ENCODE measurements around the gene MSX2. TPM values are rescaled to one million over a fixed set of nuclear protein-coding genes. Genes with fewer than 3 reads are reported as not detected.

MSX2 gene
- total RNA-seq, 5 donors from 2014 or later (not counting 1 experiment from before 2014, with no cell fraction given): not detected

DNA sequence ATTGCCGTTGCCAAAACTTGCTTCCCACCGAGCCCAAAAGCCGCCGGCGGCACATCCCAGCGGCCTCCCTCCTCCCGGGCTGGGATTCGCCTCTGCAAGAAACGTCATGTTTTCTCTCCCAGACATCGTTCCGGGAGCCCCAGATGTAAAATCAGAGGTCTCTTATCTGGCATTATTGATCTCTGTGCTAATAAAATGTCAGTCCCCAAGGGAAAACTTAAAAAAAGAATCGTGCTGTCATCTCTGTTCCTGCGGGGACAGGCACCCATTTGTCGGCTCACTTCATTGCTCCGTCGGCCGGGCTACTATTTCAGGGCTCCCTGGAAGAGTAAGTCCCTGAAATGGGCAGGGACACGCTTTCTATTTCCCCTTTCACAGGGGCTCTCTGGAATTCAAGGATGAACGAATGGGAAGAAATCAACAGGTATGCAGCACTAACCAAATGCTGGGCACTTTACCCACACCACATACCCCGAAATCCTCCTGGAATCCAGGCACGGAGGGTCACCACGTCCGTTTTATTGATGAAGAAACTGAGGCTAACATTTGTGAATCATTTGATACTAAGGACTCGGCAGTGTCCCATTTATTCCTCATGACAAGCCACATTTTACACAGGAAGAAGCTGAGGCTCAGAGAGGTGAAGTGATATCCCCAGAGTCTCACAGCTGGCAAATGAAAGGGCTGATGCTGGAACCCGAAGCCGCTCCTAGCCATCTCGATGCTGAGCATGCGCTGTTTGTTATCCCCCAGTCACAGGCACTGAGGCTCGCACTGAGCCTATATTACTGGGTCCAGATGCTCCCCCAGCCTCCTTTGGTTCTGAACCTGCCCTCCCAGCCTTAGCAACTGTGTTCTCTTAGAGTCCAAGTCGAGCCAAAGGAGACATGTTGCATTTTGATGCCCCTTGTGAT, 35.7 kb upstream of the MSX2 start:
- POLR2A ChIA-PET: interaction anchor here in 1 of 2 donors (0.5 kb wide), 1 partner anchor 206 kb away, joined by 6 read pairs; no protein-coding TSS in a partner anchor
- no peaks in the 10 kb centered on the region for H3K36me3 Mint-ChIP-seq

DNA sequence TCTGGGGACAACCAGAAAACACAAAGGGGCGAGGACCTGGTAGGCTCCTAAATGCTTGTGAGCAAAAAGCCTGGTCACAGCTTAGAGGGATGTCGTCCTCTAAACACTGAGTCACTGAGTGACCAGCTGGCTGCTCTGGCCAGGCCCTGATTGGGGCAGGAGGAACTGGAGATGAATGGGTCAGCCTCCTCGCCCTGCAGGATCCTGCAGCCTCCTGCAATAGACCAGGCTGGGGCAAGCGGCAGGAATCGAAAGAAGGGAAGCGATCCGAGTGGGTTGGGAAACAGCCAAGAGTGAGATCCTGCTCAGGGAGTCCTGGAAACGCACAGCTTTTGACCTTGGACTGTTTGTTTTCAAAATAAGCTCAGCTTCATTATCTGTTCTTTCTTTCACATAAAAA, 34.1 kb upstream of the MSX2 start:
- ChIA-PET POLR2A (no interaction called here), CTCF (no interaction called here)
- no peaks in the 10 kb centered on the region for H3K9me3 Mint-ChIP-seq
- DNase-seq (no peak), ATAC-seq (replicated peaks in 1 of 4) (no peak)
- H3K4me1 Mint-ChIP-seq: peaks cover 15 to 24% (median 17%) of the 10 kb centered on the region in 3 donors
- H3K36me3 Mint-ChIP-seq: no peaks in the 10 kb centered on the region
- no peaks in the 10 kb centered on the region for H3K9me3 ChIP-seq
- WGBS (ENCODE audit: insufficient coverage): 21% methylated on average over 7 of the region's 8 CpGs
- no peak overlapping the region for H3K4me3 Mint-ChIP-seq
- H3K27me3 ChIP-seq (replicated peaks in 1 of 2; ENCODE audit: control insufficient read depth in 2 of 2, extremely low read depth in 1 of 2, insufficient read depth in 2 of 2, low read length in 1 of 2): peaks cover 11 to 56% of the 10 kb centered on the region in 2 experiments
- no peaks in the 10 kb centered on the region for H3K36me3 ChIP-seq (ENCODE audit: control insufficient read depth in 2 of 2, extremely low read depth in 1 of 2, insufficient read depth in 1 of 2, low read length in 1 of 2)
- no peak overlapping the region for H3K27ac ChIP-seq (ENCODE audit: low read length)
- peaks cover 0 to 4% of the 10 kb centered on the region in 2 experiments for H3K4me1 ChIP-seq (ENCODE audit: control insufficient read depth in 1 of 2, extremely low read depth in 1 of 2, insufficient read depth in 2 of 2, low read length in 2 of 2)
- no peak overlapping the region for H3K4me3 ChIP-seq (ENCODE audit: control insufficient read depth in 1 of 2, extremely low read depth in 1 of 2, low read length in 1 of 2)
- H3K27me3 Mint-ChIP-seq: peaks cover 47 to 68% of the 10 kb centered on the region in 2 donors
- no peak overlapping the region for H3K27ac Mint-ChIP-seq

More for the DNA sequence above, 35.7 kb upstream of the MSX2 start:
- Histone ChIP-seq H3K27me3 (replicated peaks in 1 of 2; ENCODE audit: control insufficient read depth in 2 of 2, extremely low read depth in 1 of 2, insufficient read depth in 2 of 2, low read length in 1 of 2) (peaks cover 11 to 42% of the 10 kb centered on the region in 2 experiments), H3K36me3 (ENCODE audit: control insufficient read depth in 2 of 2, extremely low read depth in 1 of 2, insufficient read depth in 1 of 2, low read length in 1 of 2) (no peaks in the 10 kb centered on the region), H3K4me1 (ENCODE audit: control insufficient read depth in 1 of 2, extremely low read depth in 1 of 2, insufficient read depth in 2 of 2, low read length in 2 of 2) (peaks cover 0 to 4% of the 10 kb centered on the region in 2 experiments), H3K4me3 (ENCODE audit: control insufficient read depth in 1 of 2, extremely low read depth in 1 of 2, low read length in 1 of 2) (no peak overlapping the region), H3K27ac (ENCODE audit: low read length) (no peak overlapping the region), H3K9me3 (no peaks in the 10 kb centered on the region)
- DNase-seq (no peak), ATAC-seq (replicated peaks in 1 of 4) (no peak)
- 14% methylated on average over 25 of the region's 30 CpGs for WGBS (ENCODE audit: insufficient coverage)
- Mint-ChIP-seq H3K4me1 (peaks cover 13 to 18% (median 15%) of the 10 kb centered on the region in 3 donors), H3K27ac (no peak overlapping the region), H3K4me3 (no peak overlapping the region), H3K9me3 (peaks cover 0 to 5% (median 4%) of the 10 kb centered on the region in 3 donors), H3K27me3 (peaks cover 46 to 55% of the 10 kb centered on the region in 2 donors)
- CTCF ChIA-PET: no interaction called here

DNA sequence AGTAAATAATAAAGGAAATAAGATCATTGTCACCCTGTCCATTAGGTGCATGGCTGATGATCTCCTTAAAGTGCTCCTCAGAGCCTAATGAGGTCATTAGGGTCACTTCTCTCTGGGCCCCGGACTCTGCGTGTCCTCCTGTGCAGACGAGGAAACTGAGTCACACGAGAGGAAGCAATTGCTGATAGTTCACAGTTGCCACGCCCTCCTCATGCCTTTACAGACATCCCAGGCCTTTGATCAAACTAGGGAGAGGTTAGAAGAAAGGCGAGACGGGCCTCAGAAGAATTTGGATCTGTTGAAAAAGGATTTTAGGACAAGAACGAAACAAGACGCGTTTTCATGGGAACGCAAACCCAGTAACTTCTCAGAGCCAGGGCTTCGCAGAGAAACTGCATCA, 32.0 kb upstream of the MSX2 start:
- Histone ChIP-seq H3K9me3 (no peaks in the 10 kb centered on the region), H3K27ac (ENCODE audit: low read length) (no peak overlapping the region), H3K4me3 (ENCODE audit: control insufficient read depth in 1 of 2, extremely low read depth in 1 of 2, low read length in 1 of 2) (no peak overlapping the region), H3K36me3 (ENCODE audit: control insufficient read depth in 2 of 2, extremely low read depth in 1 of 2, insufficient read depth in 1 of 2, low read length in 1 of 2) (no peaks in the 10 kb centered on the region), H3K27me3 (replicated peaks in 1 of 2; ENCODE audit: control insufficient read depth in 2 of 2, extremely low read depth in 1 of 2, insufficient read depth in 2 of 2, low read length in 1 of 2) (peaks cover 11 to 57% of the 10 kb centered on the region in 2 experiments), H3K4me1 (ENCODE audit: control insufficient read depth in 1 of 2, extremely low read depth in 1 of 2, insufficient read depth in 2 of 2, low read length in 2 of 2) (peaks cover 0 to 4% of the 10 kb centered on the region in 2 experiments)
- no peak overlapping the region for H3K27ac Mint-ChIP-seq
- DNase-seq: no peak
- H3K4me1 Mint-ChIP-seq: peaks cover 15 to 24% (median 17%) of the 10 kb centered on the region in 3 donors
- H3K9me3 Mint-ChIP-seq: no peaks in the 10 kb centered on the region
- WGBS (ENCODE audit: insufficient coverage): 0% methylated on average over 1 of the region's 12 CpGs
- H3K4me3 Mint-ChIP-seq: peak overlapping the region in 2 of 3 donors; percentile 21 to 40
- CTCF ChIA-PET: no interaction called here
- no peaks in the 10 kb centered on the region for H3K36me3 Mint-ChIP-seq
- peaks cover 53 to 77% of the 10 kb centered on the region in 2 donors for H3K27me3 Mint-ChIP-seq
- ATAC-seq (replicated peaks in 1 of 4): no peak
- POLR2A ChIA-PET: no interaction called here

DNA sequence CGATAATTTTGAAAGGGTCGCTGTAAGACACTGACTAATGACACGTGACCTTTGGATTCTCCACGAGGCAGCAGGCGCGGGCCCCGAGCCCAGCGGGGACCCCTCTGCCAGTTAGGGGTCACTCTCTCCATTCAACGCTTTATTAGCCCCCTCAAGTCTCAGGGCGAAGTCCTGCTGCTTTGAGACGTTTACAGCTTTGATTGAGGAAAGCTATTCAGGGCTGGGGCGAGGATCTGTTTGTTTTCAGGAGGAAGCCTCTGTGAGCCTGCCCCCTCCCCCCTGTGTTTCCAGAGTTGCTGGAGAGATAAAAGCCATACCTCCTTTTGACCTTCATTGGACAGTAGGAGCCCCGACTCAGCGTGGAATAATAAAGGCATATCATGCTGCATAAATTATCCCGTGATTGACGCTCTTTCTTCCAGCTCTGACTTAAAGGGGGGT, 31.4 kb upstream of the MSX2 start:
- WGBS (ENCODE audit: insufficient coverage): 0% methylated on average over 2 of the region's 16 CpGs
- no peak overlapping the region for H3K27ac Mint-ChIP-seq
- peaks cover 51 to 73% of the 10 kb centered on the region in 2 donors for H3K27me3 Mint-ChIP-seq
- peaks cover 15 to 24% (median 16%) of the 10 kb centered on the region in 3 donors for H3K4me1 Mint-ChIP-seq
- Histone ChIP-seq H3K4me3 (ENCODE audit: control insufficient read depth in 1 of 2, extremely low read depth in 1 of 2, low read length in 1 of 2) (no peak overlapping the region), H3K27ac (ENCODE audit: low read length) (no peak overlapping the region), H3K36me3 (ENCODE audit: control insufficient read depth in 2 of 2, extremely low read depth in 1 of 2, insufficient read depth in 1 of 2, low read length in 1 of 2) (no peaks in the 10 kb centered on the region), H3K9me3 (no peaks in the 10 kb centered on the region), H3K27me3 (replicated peaks in 1 of 2; ENCODE audit: control insufficient read depth in 2 of 2, extremely low read depth in 1 of 2, insufficient read depth in 2 of 2, low read length in 1 of 2) (peaks cover 10 to 58% of the 10 kb centered on the region in 2 experiments), H3K4me1 (ENCODE audit: control insufficient read depth in 1 of 2, extremely low read depth in 1 of 2, insufficient read depth in 2 of 2, low read length in 2 of 2) (peaks cover 0 to 4% of the 10 kb centered on the region in 2 experiments)
- ATAC-seq (replicated peaks in 1 of 4) (no peak), DNase-seq (no peak)
- ChIA-PET CTCF (interaction anchor here in 1 of 2 donors (0.6 kb wide), 1 partner anchor 305 kb away, joined by 3 read pairs; no protein-coding TSS in a partner anchor), POLR2A (no interaction called here)
- no peaks in the 10 kb centered on the region for H3K36me3 Mint-ChIP-seq
- H3K4me3 Mint-ChIP-seq: peak overlapping the region in 2 of 3 donors; percentile 37 to 40
- H3K9me3 Mint-ChIP-seq: no peaks in the 10 kb centered on the region

DNA sequence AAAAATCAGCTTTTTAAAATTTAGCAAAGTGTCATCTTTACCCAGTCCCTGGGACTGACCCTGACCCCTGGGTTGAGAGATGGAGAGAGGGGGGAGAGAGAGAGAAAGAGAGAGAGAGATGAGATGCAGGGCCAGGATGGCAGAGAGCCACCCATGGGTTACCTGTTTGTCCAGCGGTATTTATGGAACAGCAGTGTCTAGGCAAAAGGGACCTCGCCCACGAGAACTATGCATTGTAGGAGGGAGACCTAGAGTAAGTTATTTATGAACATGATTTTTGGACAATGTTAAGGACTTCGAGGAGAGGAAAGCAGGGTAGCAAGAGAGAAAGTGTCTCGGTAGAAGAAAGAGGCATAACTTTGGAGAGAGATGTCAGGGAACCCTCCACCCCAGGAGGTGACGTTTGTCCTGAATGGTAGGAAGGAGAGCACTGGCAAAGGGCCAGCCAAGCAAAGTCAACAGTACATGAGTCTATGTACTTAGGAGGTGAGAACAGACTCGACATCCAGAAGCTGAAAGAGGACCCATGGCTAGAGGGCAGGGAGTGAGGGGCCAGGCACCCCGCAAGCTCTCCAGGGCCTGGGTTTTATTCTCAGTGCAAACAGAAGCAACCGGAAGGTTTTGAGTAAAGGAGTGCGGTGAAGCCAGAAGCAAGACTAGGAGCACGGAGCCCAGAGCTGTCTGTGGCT, 30.5 kb upstream of the MSX2 start:
- ChIA-PET POLR2A (no interaction called here), CTCF (interaction anchor here (0.6 to 0.7 kb wide), 2 partner anchors 11 to 137 kb away, joined by 3 to 4 read pairs; no protein-coding TSS in a partner anchor)
- ATAC-seq (replicated peaks in 1 of 4) (no peak), DNase-seq (no peak)
- no peak overlapping the region for H3K27ac ChIP-seq (ENCODE audit: low read length)
- Mint-ChIP-seq H3K9me3 (no peaks in the 10 kb centered on the region), H3K36me3 (no peaks in the 10 kb centered on the region), H3K4me1 (peaks cover 9 to 19% (median 11%) of the 10 kb centered on the region in 3 donors), H3K27ac (no peak overlapping the region), H3K27me3 (peaks cover 47 to 71% of the 10 kb centered on the region in 2 donors), H3K4me3 (no peak overlapping the region)
- no peaks in the 10 kb centered on the region for H3K36me3 ChIP-seq (ENCODE audit: control insufficient read depth in 2 of 2, extremely low read depth in 1 of 2, insufficient read depth in 1 of 2, low read length in 1 of 2)
- H3K9me3 ChIP-seq: no peaks in the 10 kb centered on the region
- WGBS (ENCODE audit: insufficient coverage): 25% methylated on average over 11 of the region's 11 CpGs
- peaks cover 5 to 59% of the 10 kb centered on the region in 2 experiments for H3K27me3 ChIP-seq (replicated peaks in 1 of 2; ENCODE audit: control insufficient read depth in 2 of 2, extremely low read depth in 1 of 2, insufficient read depth in 2 of 2, low read length in 1 of 2)
- no peak overlapping the region for H3K4me3 ChIP-seq (ENCODE audit: control insufficient read depth in 1 of 2, extremely low read depth in 1 of 2, low read length in 1 of 2)
- H3K4me1 ChIP-seq (ENCODE audit: control insufficient read depth in 1 of 2, extremely low read depth in 1 of 2, insufficient read depth in 2 of 2, low read length in 2 of 2): peaks cover 0 to 4% of the 10 kb centered on the region in 2 experiments

DNA sequence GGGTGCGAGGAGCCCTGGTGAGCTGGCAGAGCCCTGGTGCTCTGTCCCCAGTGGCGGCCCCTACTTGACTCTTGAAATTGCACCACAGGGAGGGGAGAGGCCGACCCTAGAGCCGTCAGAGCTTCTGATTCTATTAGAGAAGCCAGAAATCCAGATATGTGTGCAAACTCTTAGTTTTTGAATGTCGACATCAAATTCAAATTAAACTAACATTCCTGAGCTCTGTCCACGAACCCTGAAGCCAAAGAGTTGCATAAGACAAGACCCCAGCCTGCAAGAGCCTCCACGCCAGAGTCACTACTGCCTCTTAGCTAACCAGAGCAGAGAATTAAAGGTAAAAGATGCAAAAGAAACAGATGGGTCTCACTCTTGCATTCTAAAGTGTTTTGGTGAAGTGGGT, 29.8 kb upstream of the MSX2 start:
- Mint-ChIP-seq H3K27me3 (peaks cover 42 to 66% of the 10 kb centered on the region in 2 donors), H3K4me1 (peaks cover 9 to 18% (median 11%) of the 10 kb centered on the region in 3 donors), H3K27ac (no peak overlapping the region), H3K4me3 (no peak overlapping the region), H3K36me3 (no peaks in the 10 kb centered on the region), H3K9me3 (no peaks in the 10 kb centered on the region)
- Histone ChIP-seq H3K27ac (ENCODE audit: low read length) (no peak overlapping the region), H3K9me3 (no peaks in the 10 kb centered on the region), H3K27me3 (replicated peaks in 1 of 2; ENCODE audit: control insufficient read depth in 2 of 2, extremely low read depth in 1 of 2, insufficient read depth in 2 of 2, low read length in 1 of 2) (peaks cover 5 to 59% of the 10 kb centered on the region in 2 experiments), H3K36me3 (ENCODE audit: control insufficient read depth in 2 of 2, extremely low read depth in 1 of 2, insufficient read depth in 1 of 2, low read length in 1 of 2) (no peaks in the 10 kb centered on the region), H3K4me3 (ENCODE audit: control insufficient read depth in 1 of 2, extremely low read depth in 1 of 2, low read length in 1 of 2) (no peak overlapping the region), H3K4me1 (ENCODE audit: control insufficient read depth in 1 of 2, extremely low read depth in 1 of 2, insufficient read depth in 2 of 2, low read length in 2 of 2) (peaks cover 0 to 4% of the 10 kb centered on the region in 2 experiments)
- DNase-seq (no peak), ATAC-seq (replicated peaks in 1 of 4) (no peak)
- WGBS (ENCODE audit: insufficient coverage): 21% methylated on average over 2 of the region's 7 CpGs
- ChIA-PET POLR2A (no interaction called here), CTCF (interaction anchor here in 1 of 2 donors (0.6 kb wide), 1 partner anchor 137 kb away, joined by 4 read pairs; no protein-coding TSS in a partner anchor)
